Activated CD8-positive, alpha-beta memory T cell treated with anti-CD3 and anti-CD28 coated beads, Interleukin-2, amount 50 U/mL, for 1 hour (primary cell): ENCODE results near the gene STYXL1.
"Not testable (repeated sequence)": the region's sequence is repeated elsewhere in the genome, so short reads cannot be mapped to it uniquely, and the experiment has no call there.

Source experiments
- DNase-seq: peaks from one replicate; pipeline ENCODE4 v3.0.0-alpha.2; 2020; ENCODE audit errors: extremely low read depth

The STYXL1 gene

GRCh38 chr7:76029682-76030081 lies 18.1 kb downstream of the STYXL1 start:
- DNase-seq: not testable (repeated sequence)

- no peak for DNase-seq
Observed at GRCh38 chr7:76023002-76023401, 24.8 kb downstream of the STYXL1 start.

GRCh38 chr7:76022026-76022780 lies 25.6 kb downstream of the STYXL1 start:
- no peak for DNase-seq

- no peak for DNase-seq
Observed at GRCh38 chr7:76020031-76020714, 27.6 kb downstream of the STYXL1 start.

GRCh38 chr7:76018520-76018919 lies 29.3 kb downstream of the STYXL1 start:
- DNase-seq: not testable (repeated sequence)

- no peak for DNase-seq
Observed at GRCh38 chr7:76016191-76016947, 31.4 kb downstream of the STYXL1 start.

GRCh38 chr7:76011442-76011861 lies 36.3 kb downstream of the STYXL1 start:
- DNase-seq: no peak

GRCh38 chr7:76009672-76010600 lies 37.9 kb downstream of the STYXL1 start:
- no peak for DNase-seq

- DNase-seq: no peak
Observed at GRCh38 chr7:76008156-76008687, 39.6 kb downstream of the STYXL1 start.

- DNase-seq: not testable (repeated sequence)
Observed at GRCh38 chr7:76005004-76005403, 42.8 kb downstream of the STYXL1 start.

- DNase-seq: no peak
Observed at GRCh38 chr7:76003351-76003750, 44.4 kb downstream of the STYXL1 start.

GRCh38 chr7:76002822-76003221 lies 45.0 kb downstream of the STYXL1 start:
- DNase-seq: no peak

- no peak for DNase-seq
Observed at GRCh38 chr7:76002139-76002538, 45.7 kb downstream of the STYXL1 start.

GRCh38 chr7:76000566-76000965 lies 47.2 kb downstream of the STYXL1 start:
- no peak for DNase-seq

- DNase-seq: no peak
Observed at GRCh38 chr7:75998038-75998437, 49.8 kb downstream of the STYXL1 start.

GRCh38 chr7:75996476-75996875 lies 51.3 kb downstream of the STYXL1 start:
- DNase-seq: no peak

- no peak for DNase-seq
Observed at GRCh38 chr7:75995996-75996395, 51.8 kb downstream of the STYXL1 start.

- no peak for DNase-seq
Observed at GRCh38 chr7:75995052-75995471, 52.7 kb downstream of the STYXL1 start.

- peak; percentile 83 for DNase-seq
Observed at GRCh38 chr7:75994388-75995051, 53.3 kb downstream of the STYXL1 start, which contains the start of gene TMEM120A. Gene TMEM120A, minus strand, starts transcription at chr7:75994595. Its CDS starts 25 bp downstream, at chr7:75994570.

GRCh38 chr7:75993689-75994387 lies 54.0 kb downstream of the STYXL1 start:
- no peak for DNase-seq
